Measurements from ENCODE around the gene TAF1. TPM values are rescaled to one million over a fixed set of nuclear protein-coding genes. Genes with fewer than 3 reads are reported as not detected.
"Not testable (repeated sequence)": the region's sequence is repeated elsewhere in the genome, so short reads cannot be mapped to it uniquely, and the experiment has no call there.

TAF1 gene
- total and polyA plus RNA-seq, 2 of the 8 experiments (the other 6 are each of a cell fraction or from before 2014, with no cell fraction given): 6.3 to 30.2 TPM

DNA sequence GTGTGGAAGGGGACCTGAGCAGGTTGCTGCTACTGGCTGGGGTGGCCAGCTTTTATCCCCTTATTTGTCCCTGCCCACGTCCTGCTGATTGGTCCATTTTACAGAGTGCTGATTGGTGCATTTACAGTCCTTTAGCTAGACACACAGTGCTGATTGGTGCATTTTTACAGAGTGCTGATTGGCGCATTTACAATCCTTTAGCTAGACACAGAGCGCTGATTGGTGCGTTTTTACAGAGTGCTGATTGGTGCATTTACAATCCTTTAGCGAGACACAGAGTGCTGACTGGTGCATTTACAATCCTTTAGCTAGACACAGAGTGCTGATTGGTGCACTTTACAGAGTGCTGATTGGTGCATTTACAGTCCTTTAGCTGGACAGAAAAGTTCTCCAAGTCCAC, 135.9 kb downstream of the TAF1 start:
- H2BK15ac ChIP-seq (ENCODE audit: low read length); H3K56ac ChIP-seq (replicated peaks; ENCODE audit: insufficient read length, low read depth, low read length); H2BK120ac ChIP-seq (replicated peaks; ENCODE audit: low read depth, low read length); H3K9ac ChIP-seq (replicated peaks in 1 of 4; ENCODE audit: extremely low read depth in 1 of 4, low read depth in 3 of 4, low read length in 3 of 4); H3K14ac ChIP-seq (ENCODE audit: insufficient read length); DNase-seq (ENCODE audit: low read depth in 1 of 2, low spot score in 2 of 2); H3K4me1 ChIP-seq (replicated peaks in 1 of 4; ENCODE audit: control insufficient read depth in 3 of 4, insufficient read depth in 4 of 4, low read length in 3 of 4); H3K27ac ChIP-seq (ENCODE audit: low read depth, low read length); H4K91ac ChIP-seq (replicated peaks; ENCODE audit: insufficient read length, low read length); H3K4me2 ChIP-seq (ENCODE audit: insufficient read depth in 1 of 2, low read depth in 2 of 2, low read length in 2 of 2); H2BK5ac ChIP-seq (ENCODE audit: low read depth, low read length); H3K23ac ChIP-seq (ENCODE audit: insufficient read length); H4K8ac ChIP-seq (ENCODE audit: extremely low read depth, insufficient read depth, low read length); H3K36me3 ChIP-seq (ENCODE audit: control insufficient read depth in 2 of 4, insufficient read depth in 4 of 4, low read length in 3 of 4); H3K79me1 ChIP-seq (ENCODE audit: low read depth, low read length); CTCF ChIA-PET (ENCODE audit: partially characterized antibody); H3K4me3 ChIP-seq (ENCODE audit: extremely low read depth in 1 of 4, insufficient read depth in 2 of 4, low read depth in 3 of 4, low read length in 4 of 4); H2BK20ac ChIP-seq (ENCODE audit: low read length); H3K27me3 ChIP-seq (replicated peaks in 1 of 4; ENCODE audit: control insufficient read depth in 3 of 4, extremely low read depth in 1 of 4, insufficient read depth in 3 of 4, low read length in 3 of 4); H3K23me2 ChIP-seq (ENCODE audit: low read depth, low read length); H3K79me2 ChIP-seq (ENCODE audit: control insufficient read depth in 1 of 2, insufficient read depth in 2 of 2, low read length in 2 of 2); H2BK12ac ChIP-seq (ENCODE audit: low read depth, low read length); POLR2A ChIA-PET (ENCODE audit: partially characterized antibody); H2AFZ ChIP-seq (ENCODE audit: low read length); H4K5ac ChIP-seq (ENCODE audit: insufficient read length, low read depth, low read length); H3K4ac ChIP-seq (replicated peaks; ENCODE audit: insufficient read length, low read depth, low read length); H2AK5ac ChIP-seq (ENCODE audit: low read depth, low read length); H4K20me1 ChIP-seq (replicated peaks in 1 of 2; ENCODE audit: control insufficient read depth in 1 of 2, insufficient read depth in 2 of 2, low read length in 2 of 2); H3K9me3 ChIP-seq (ENCODE audit: insufficient read depth in 2 of 2, low read depth in 1 of 2, low read length in 1 of 2); FAIRE-seq; H3K18ac ChIP-seq (ENCODE audit: extremely low read depth, low read length): not testable (repeated sequence)
- WGBS, 2 experiments (ENCODE audit: extremely low coverage in 1 of 2, insufficient coverage in 1 of 2, insufficient read length in 1 of 2, insufficient replicate concordance in 2 of 2, low coverage in 1 of 2, low lambda C conversion rate in 2 of 2, missing lambda C conversion rate in 1 of 2): 72% methylated on average over 5 of the region's 5 CpGs; no CpG with 5 or more reads in 1 of the 2 experiments

Data from H1 (cell line).